SK-N-SH treated with all-trans-retinoic acid at 6 μM for 48 hours (cell line): Measurements from ENCODE around the gene PLEKHA8.
"Not testable (repeated sequence)": the region's sequence is repeated elsewhere in the genome, so short reads cannot be mapped to it uniquely, and the experiment has no call there.

Source experiments
- ATAC-seq: fragments of 200-7000 bp; cut with Tn5 transposase; 3 replicates; pipeline ENCODE4 v1.9.1; 2020; ENCODE audit warnings: mild to moderate bottlenecking, moderate library complexity
- ARNTL ChIP-seq: fragments of 450-650 bp; formaldehyde crosslinking; IDR thresholded peaks from 2 replicates; pipeline ENCODE4 v1.5.0; 2020; ENCODE audit warnings: low read depth, mild to moderate bottlenecking, moderate library complexity, borderline replicate concordance
- BACH2 ChIP-seq: fragments of 250-450 bp; sonication (Bioruptor Pico); IDR thresholded peaks from 2 replicates; pipeline ENCODE4 v1.9.0; 2021; ENCODE audit warnings: mild to moderate bottlenecking, borderline replicate concordance
- CREB5 ChIP-seq: fragments of 250-450 bp; sonication (Bioruptor Pico); IDR thresholded peaks from 2 replicates; pipeline ENCODE4 v1.5.1; 2020; ENCODE audit warnings: low read depth, mild to moderate bottlenecking, moderate library complexity
- CSDC2 ChIP-seq: fragments of 250-450 bp; sonication (Bioruptor Pico); IDR thresholded peaks from 2 replicates; pipeline ENCODE4 v1.5.0; 2020; ENCODE audit warnings: mild to moderate bottlenecking, moderate library complexity
- CSRNP3 ChIP-seq: fragments of 250-450 bp; sonication (Bioruptor Pico); IDR thresholded peaks from 2 replicates; pipeline ENCODE4 v1.5.1; 2021; ENCODE audit warnings: mild to moderate bottlenecking, moderate library complexity
- GLIS3 ChIP-seq: fragments of 250-450 bp; sonication (Bioruptor Pico); IDR thresholded peaks from 2 replicates; pipeline ENCODE4 v1.5.0; 2020; ENCODE audit warnings: mild to moderate bottlenecking, moderate library complexity
- ISL1 ChIP-seq: fragments of 250-450 bp; sonication (Bioruptor Pico); IDR thresholded peaks from 2 replicates; pipeline ENCODE4 v2.1.2; 2022; ENCODE audit warnings: mild to moderate bottlenecking, moderate library complexity
- PATZ1 ChIP-seq: fragments of 250-450 bp; sonication (Bioruptor Pico); IDR thresholded peaks from 2 replicates; pipeline ENCODE4 v1.8.0; 2020; ENCODE audit warnings: mild to moderate bottlenecking, moderate library complexity, borderline replicate concordance
- POU6F1 ChIP-seq: fragments of 250-450 bp; sonication (Bioruptor Pico); IDR thresholded peaks from 2 replicates; pipeline ENCODE4 v1.8.0; 2021; ENCODE audit warnings: low read depth, mild to moderate bottlenecking, moderate library complexity, borderline replicate concordance
- PPARA ChIP-seq: fragments of 250-450 bp; sonication (Bioruptor Pico); IDR thresholded peaks from 2 replicates; pipeline ENCODE4 v1.5.0; 2020; ENCODE audit warnings: mild to moderate bottlenecking, borderline replicate concordance
- RARB ChIP-seq: fragments of 250-450 bp; sonication (Bioruptor Pico); IDR thresholded peaks from 2 replicates; pipeline ENCODE4 v1.8.0; 2021; ENCODE audit warnings: mild to moderate bottlenecking, moderate library complexity
- SNAI2 ChIP-seq: fragments of 250-450 bp; sonication (Bioruptor Pico); IDR thresholded peaks from 2 replicates; pipeline ENCODE4 v1.5.0; 2020; ENCODE audit warnings: mild to moderate bottlenecking, moderate library complexity
- TCF4 ChIP-seq: fragments of 250-450 bp; sonication (Bioruptor Pico); IDR thresholded peaks from 2 replicates; pipeline ENCODE4 v1.8.0; 2021; ENCODE audit warnings: mild to moderate bottlenecking, moderate library complexity, borderline replicate concordance
- TOX ChIP-seq: fragments of 250-450 bp; sonication (Bioruptor Pico); IDR thresholded peaks from 2 replicates; pipeline ENCODE4 v1.8.0; 2021; ENCODE audit warnings: mild to moderate bottlenecking, moderate library complexity, borderline replicate concordance
- TSHZ2 ChIP-seq: fragments of 250-450 bp; sonication (Bioruptor Pico); IDR thresholded peaks from 2 replicates; pipeline ENCODE4 v1.5.0; 2020; ENCODE audit warnings: mild to moderate bottlenecking, moderate library complexity
- ZFP3 ChIP-seq: fragments of 250-450 bp; sonication (Bioruptor Pico); IDR thresholded peaks from 2 replicates; pipeline ENCODE4 v1.5.0; 2020; ENCODE audit warnings: mild to moderate bottlenecking, moderate library complexity
- ZFP30 ChIP-seq: fragments of 450-650 bp; formaldehyde crosslinking; IDR thresholded peaks from 2 replicates; pipeline ENCODE4 v1.5.0; 2022; ENCODE audit warnings: mild to moderate bottlenecking, moderate library complexity
- ZNF565 ChIP-seq: fragments of 450-650 bp; formaldehyde crosslinking; conservative IDR thresholded peaks from 2 replicates; pipeline ENCODE4 v1.5.0; 2020; ENCODE audit warnings: low read depth, mild to moderate bottlenecking, moderate library complexity
- ZNF70 ChIP-seq: fragments of 450-650 bp; formaldehyde crosslinking; IDR thresholded peaks from 2 replicates; pipeline ENCODE4 v1.5.0; 2020; ENCODE audit warnings: mild to moderate bottlenecking, moderate library complexity
- ZNF8 ChIP-seq: fragments of 450-650 bp; formaldehyde crosslinking; IDR thresholded peaks from 2 replicates; pipeline ENCODE4 v1.5.0; 2020; ENCODE audit warnings: mild to moderate bottlenecking, moderate library complexity

PLEKHA8 gene

GRCh38 chr7:30091491-30091912 lies 63.3 kb downstream of the PLEKHA8 start:
- peak; percentile 91 for ATAC-seq
- TF ChIP-seq ARNTL (CRISPR knock-in tag) = no peak
- no peak for TF ChIP-seq ZFP3 (CRISPR knock-in tag)
- TF ChIP-seq ZNF70 (CRISPR knock-in tag) = no peak
- TF ChIP-seq ZFP30 (CRISPR knock-in tag) = no peak
- no peak for TF ChIP-seq CSRNP3
- no peak for TF ChIP-seq RARB (CRISPR knock-in tag)
- no peak for TF ChIP-seq CSDC2 (CRISPR knock-in tag)
- no peak for TF ChIP-seq ZNF565
- no peak for TF ChIP-seq SNAI2 (CRISPR knock-in tag)
- TF ChIP-seq ZNF8 (CRISPR knock-in tag) = no peak
- TF ChIP-seq TOX (CRISPR knock-in tag) = no peak
- no peak for TF ChIP-seq TSHZ2
- TF ChIP-seq ISL1 (CRISPR knock-in tag) = no peak
- no peak for TF ChIP-seq POU6F1 (CRISPR knock-in tag)
- no peak for TF ChIP-seq BACH2 (CRISPR knock-in tag)
- TF ChIP-seq CREB5 = no peak
- no peak for TF ChIP-seq GLIS3 (CRISPR knock-in tag)
- TF ChIP-seq PATZ1 (CRISPR knock-in tag) = no peak
- TF ChIP-seq PPARA = no peak

GRCh38 chr7:30091987-30092386 lies 63.8 kb downstream of the PLEKHA8 start:
- TF ChIP-seq GLIS3 (CRISPR knock-in tag) = no peak
- ATAC-seq = no peak; the same call in 2 of the 3 replicates

- TF ChIP-seq ZFP3 (CRISPR knock-in tag) = no peak
- no peak for TF ChIP-seq ZNF565
- TF ChIP-seq TSHZ2 = no peak
- TF ChIP-seq BACH2 (CRISPR knock-in tag) = no peak
- TF ChIP-seq TCF4 (CRISPR knock-in tag) = no peak
- no peak for TF ChIP-seq TOX (CRISPR knock-in tag)
- no peak for TF ChIP-seq PATZ1 (CRISPR knock-in tag)
- no peak for ATAC-seq
Observed at GRCh38 chr7:30093420-30093952, 65.3 kb downstream of the PLEKHA8 start.

GRCh38 chr7:30098599-30098998 lies 70.4 kb downstream of the PLEKHA8 start:
- ATAC-seq = not testable (repeated sequence)
